Pulmonary artery endothelial cell (primary cell): Measurements from ENCODE around the gene RFTN1. TPM values are rescaled to one million over a fixed set of nuclear protein-coding genes. Genes with fewer than 3 reads are reported as not detected.
"Not testable (repeated sequence)": the region's sequence is repeated elsewhere in the genome, so short reads cannot be mapped to it uniquely, and the experiment has no call there.

Experiments
- DNase-seq: peaks from one replicate; pipeline ENCODE4 v3.0.0-alpha.2; 2011; ENCODE audit warnings: low read depth, low spot score
- total RNA-seq: library from RNA; depleted of rRNA; stranded (reverse); fragments of >200 nt; gene quantifications from 2 replicates; pipeline ENCODE4 v1.2.3, GENCODE V29; 2014

Gene RFTN1
- total RNA-seq, 1 donor from 2014 or later, result 30.1 TPM

- no peak for DNase-seq
Measured at GRCh38 chr3:16330351-16330750, 183.1 kb downstream of the RFTN1 start.

GRCh38 chr3:16329826-16330129 is 183.7 kb downstream of the RFTN1 start:
- no peak for DNase-seq

- no peak for DNase-seq
Measured at GRCh38 chr3:16329036-16329825, 184.3 kb downstream of the RFTN1 start.

GRCh38 chr3:16328124-16328523 is 185.4 kb downstream of the RFTN1 start:
- no peak for DNase-seq

DNA sequence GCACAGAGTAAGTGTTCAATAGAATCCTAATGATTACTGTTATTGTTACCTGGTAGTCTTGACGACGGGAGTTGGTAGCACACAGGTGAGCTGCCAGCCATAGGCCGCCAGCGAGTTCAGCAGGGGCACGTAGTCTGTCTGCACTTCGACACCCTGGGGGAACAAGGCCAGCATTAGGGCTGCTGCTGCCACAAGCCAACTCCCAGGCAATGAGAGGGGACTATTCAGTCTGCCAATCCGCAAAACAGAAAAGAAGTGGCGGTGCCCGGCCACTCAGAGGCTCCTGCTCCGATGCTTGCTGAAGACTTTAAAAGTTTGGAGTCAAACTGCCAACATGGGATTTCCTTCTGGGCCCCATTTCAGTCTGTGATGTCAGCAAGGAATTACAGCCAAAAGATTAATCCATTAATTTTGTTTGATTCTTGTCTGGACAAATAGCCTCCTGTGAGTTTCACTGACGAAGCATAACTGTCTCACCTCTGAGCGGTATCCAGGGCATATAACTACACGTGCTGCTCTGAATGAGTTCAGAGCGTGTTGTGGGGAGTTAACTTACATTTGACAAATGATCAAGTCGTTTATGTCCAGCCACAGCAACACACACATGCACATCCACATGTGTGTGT is 186.7 kb downstream of the RFTN1 start:
- DNase-seq, result no peak

DNA sequence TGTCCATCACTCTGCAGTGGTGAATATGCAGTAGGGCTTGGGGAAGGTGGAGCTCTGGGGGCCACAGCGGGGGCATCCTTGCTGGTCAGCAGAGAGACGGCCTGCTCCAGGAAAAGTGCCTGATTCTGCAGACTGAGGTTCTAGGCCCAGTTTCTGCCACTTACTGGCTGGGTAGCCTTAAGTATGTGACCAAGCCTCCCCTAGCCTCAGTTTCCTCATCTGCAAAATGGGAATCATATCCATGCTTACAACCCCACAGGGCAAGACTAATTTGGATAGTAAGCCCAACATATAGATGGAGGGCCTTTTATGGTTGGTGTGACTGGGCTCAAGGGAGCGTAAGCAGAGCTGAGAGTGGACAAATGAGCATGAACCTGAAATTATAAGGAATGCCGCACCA is 187.6 kb downstream of the RFTN1 start:
- DNase-seq, result no peak

DNA sequence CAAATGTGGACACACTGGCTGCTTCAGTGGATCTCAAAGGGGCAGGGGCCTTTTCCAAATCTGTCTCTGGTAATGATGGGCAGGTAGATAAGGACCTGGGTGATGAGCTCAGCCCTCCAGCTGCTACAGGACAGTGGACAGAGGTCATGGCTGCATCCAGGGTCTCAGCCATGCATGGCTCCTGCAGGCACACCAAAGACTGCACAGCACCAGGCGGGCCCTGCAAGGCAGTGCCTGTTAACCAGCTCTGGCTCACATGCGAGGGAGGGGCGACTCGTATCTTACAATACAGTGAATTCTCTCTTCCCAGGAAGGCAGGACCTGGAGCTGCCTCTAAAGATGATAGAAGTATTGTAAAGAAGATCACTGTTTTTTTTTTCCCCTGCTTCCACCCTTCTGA is 189.8 kb downstream of the RFTN1 start:
- no peak for DNase-seq

DNA sequence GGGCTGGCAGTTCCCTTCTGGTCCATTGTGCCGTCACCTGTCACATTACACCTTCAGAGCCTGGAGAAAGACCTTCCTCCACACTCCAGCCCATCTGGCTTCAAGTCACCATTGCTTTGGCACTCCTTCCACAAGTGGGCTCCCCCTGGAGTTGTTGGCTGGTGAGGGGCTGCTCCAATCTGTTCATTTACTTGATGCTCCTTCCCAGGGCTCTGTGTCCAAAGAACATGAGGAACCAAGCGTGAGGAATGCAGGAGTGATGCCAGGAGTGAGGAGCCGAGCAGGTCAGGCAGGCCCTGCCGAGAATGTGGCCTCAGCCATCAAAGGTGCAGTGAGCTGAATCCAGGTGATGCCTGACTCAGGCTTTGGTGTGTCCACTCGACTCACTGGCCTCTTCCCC is 191.3 kb downstream of the RFTN1 start:
- DNase-seq, result no peak

- DNase-seq, result no peak
Measured at GRCh38 chr3:16320711-16321110, 192.8 kb downstream of the RFTN1 start.

DNA sequence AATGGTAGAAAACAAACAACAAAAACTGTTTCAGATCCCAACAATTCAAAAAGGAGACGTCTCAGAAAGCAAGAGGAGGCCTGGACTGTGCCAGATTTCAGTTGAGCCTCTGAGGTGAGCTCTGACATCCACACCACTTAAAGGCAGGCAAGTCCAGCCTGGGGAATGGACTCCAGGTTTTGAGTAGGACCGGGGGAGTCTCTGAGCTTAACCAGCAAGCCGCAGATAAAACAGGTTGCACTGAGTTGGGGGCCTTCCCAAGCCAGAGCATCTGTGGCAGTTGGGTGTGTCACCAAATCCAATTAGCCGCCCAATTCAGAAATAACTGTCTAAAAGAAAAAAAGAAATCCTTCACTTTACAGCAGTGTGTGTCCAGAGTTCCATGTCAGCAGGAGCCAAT is 193.8 kb downstream of the RFTN1 start:
- DNase-seq, result no peak

GRCh38 chr3:16319307-16319706 is 194.2 kb downstream of the RFTN1 start:
- DNase-seq, result no peak

GRCh38 chr3:16318176-16318575 is 195.3 kb downstream of the RFTN1 start:
- DNase-seq, result no peak

DNA sequence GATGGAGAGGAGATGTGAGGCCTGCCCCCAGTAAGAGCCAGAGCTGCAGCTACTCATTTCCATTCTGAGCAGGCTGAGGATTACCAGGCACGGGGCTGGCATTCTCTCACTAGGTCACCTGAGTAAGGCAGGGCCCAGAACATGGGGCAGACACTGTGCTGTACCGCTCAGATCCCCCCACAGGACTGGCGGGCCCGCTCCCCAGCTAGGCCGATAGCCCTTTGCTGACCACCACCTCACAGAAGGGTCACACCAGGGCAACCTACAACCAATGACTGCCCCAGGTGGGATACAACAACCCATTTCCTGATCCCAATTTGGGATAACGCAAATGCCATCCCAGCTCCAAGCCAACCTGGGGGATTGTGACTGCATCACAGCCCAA is 195.9 kb downstream of the RFTN1 start:
- DNase-seq, result no peak

- DNase-seq, result no peak
Measured at GRCh38 chr3:16316847-16317560, 196.5 kb downstream of the RFTN1 start.

GRCh38 chr3:16316396-16316795 is 197.1 kb downstream of the RFTN1 start:
- no peak for DNase-seq

DNA sequence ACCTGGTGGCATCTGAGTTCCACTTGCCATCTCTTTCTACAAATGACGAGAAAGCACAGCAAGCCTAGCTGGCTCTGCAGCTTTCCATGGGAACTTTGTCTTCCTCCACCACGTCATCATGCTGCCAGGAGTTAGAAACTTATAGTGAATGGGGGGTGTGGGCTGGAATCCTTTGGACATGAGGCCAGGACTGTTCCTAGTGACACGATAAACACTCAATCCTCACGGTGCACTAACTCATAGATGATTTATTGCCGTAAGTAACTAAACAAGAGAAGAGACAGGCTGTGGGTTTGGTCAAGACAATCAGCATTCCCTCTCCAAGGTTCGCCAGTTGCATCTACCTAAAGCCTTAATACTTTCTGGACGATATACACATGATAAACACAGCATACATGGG is 197.9 kb downstream of the RFTN1 start:
- DNase-seq, result no peak

DNA sequence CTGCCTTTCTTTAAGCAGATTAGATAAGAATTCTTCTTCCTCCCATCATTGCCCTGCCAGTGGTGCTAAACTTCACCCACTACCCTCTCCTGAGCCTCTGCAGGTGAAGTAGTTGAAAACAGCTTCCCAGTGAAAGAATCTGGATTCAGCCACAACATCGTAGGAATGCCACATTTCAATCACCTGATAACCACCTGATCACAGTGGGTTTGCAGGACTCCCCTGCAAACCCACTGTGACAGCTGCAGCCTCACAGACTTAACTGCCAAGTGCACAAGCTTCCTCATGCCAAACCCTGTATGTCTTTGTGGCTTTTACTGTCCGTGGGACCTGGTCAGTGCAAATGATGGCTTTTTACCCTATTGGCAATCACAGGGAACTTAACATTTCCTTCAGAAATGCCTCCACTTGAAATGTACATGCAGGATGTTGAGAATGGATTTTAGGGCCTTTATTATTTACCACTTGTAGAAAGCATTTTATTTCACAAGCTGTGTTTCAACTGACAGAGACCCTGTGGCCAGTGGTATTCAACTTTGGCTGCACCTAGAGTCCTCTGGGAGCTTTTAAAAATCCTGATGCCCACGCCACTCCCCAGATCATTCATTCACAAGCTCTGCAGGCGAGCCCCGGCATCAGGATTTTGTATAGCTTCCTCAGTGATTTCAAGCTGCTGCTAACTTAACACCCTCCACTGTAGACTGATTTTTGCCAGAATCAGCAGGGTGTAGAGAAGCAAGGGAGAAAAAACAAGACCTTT is 199.4 kb downstream of the RFTN1 start:
- DNase-seq, result no peak

DNA sequence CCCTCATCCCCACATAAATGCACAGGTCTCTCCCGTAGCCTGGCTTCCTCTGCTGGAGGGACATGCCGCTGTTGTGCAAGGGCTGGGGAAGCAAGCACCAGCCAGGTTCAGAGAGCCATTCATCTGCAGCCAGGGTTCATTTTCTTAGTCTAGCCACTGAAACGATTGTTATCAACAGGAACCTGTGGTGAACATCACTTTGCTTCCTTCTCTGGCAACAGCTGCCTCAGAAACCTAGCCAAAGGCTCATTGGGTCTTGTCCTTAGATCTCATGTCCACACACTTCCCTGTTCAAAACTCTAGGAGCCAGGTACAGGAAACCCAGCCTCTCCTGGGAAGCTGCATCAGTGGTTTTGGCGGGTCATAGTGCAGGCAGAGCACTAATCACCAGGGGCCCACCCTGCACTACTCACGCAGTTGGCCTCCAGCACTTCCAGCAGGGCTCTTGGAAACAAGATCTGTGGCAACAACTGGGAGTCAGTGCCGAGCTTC is 201.5 kb downstream of the RFTN1 start:
- DNase-seq, result no peak

- DNase-seq, result not testable (repeated sequence)
Measured at GRCh38 chr3:16310486-16310885, 203.0 kb downstream of the RFTN1 start.

DNA sequence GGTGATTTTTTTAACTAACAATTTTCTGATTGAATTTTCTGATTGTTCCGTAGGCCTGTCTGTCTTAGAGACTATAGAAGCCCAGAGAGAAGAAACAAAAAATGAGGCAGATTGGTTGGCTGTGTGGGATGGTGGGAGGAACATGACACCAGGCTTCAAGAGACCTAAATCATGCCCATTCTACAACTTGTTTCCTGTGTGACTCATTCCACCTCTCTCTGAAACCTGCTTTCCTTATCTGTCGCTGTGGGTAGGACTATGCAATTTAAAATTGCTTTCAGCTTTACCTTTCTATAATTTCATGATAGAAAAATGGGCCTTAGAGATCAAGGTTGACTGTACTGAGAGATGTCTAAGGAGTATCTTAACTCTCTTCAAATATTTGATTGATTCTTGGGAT is 203.9 kb downstream of the RFTN1 start:
- DNase-seq, result no peak

- no peak for DNase-seq
Measured at GRCh38 chr3:16308727-16309126, 204.8 kb downstream of the RFTN1 start.
